Adrenal gland (tissue), 12 donors: ENCODE results near the gene BATF3. TPM values are rescaled to one million over a fixed set of nuclear protein-coding genes. Genes with fewer than 3 reads are reported as not detected.

Experiments
- DNase-seq, 7 donors: peaks; one replicate each; pipeline ENCODE4 v3.0.0-alpha.2; 2019 to 2020
- H3K27ac ChIP-seq, 5 donors: fragments of 200-600 bp; sonication (generic) in 4 of 5; 1 replicate in 3 of 5; 2 replicates in 2 of 5; pipeline versions ENCODE4 v1.5.1 to v1.8.0; 2016 to 2020; ENCODE audit warnings: mild to moderate bottlenecking in 1 of 5
- H3K27me3 ChIP-seq: fragments of 200-600 bp; 2 replicates; pipeline ENCODE4 v1.8.0; 2021
- H3K36me3 ChIP-seq, 2 donors: fragments of 200-600 bp; replicated peaks in 1 of 2; 1 replicate in 1 of 2; 2 replicates in 1 of 2; pipeline versions ENCODE4 v1.5.1 to v1.8.0; 2018 to 2022
- H3K4me1 ChIP-seq, 2 donors: fragments of 200-600 bp; replicated peaks in 1 of 2; 1 replicate in 1 of 2; 2 replicates in 1 of 2; pipeline versions ENCODE4 v1.5.1 to v1.8.0; 2018 to 2021
- H3K4me3 ChIP-seq, 4 donors: fragments of 200-600 bp; sonication (generic) in 3 of 4; one replicate each; pipeline ENCODE4 v1.5.1; 2016 to 2018
- H3K9me3 ChIP-seq, 3 donors: fragments of 200-600 bp; sonication (generic) in 1 of 3; replicated peaks in 1 of 3; 1 replicate in 2 of 3; 2 replicates in 1 of 3; pipeline versions ENCODE4 v1.5.1 to v1.8.0; 2016 to 2021
- CTCF ChIP-seq, 6 experiments: fragments of 450-650 bp in 4 of 6; fragments of 200-600 bp in 2 of 6; sonication (generic) in 1 of 6; IDR thresholded peaks; 1 replicate in 5 of 6; 2 replicates in 1 of 6; pipeline versions ENCODE4 v1.5.1 to v1.8.0; 2016 to 2021; ENCODE audit warnings: antibody characterized with exemption in 6 of 6, mild to moderate bottlenecking in 2 of 6, moderate library complexity in 1 of 6
- POLR2A ChIP-seq, 2 donors: fragments of 450-650 bp; IDR thresholded peaks; one replicate each; pipeline ENCODE4 v1.6.1; 2017; ENCODE audit warnings: antibody characterized with exemption in 2 of 2, mild to moderate bottlenecking in 2 of 2, moderate library complexity in 1 of 2
- WGBS, 4 donors: extraction: QIAGEN DNeasy Blood & Tissue Kit in 2 of 4; methylation state at CpG; one replicate each; pipeline versions ENCODE4 v1.1.5 to v1.1.7; 2013 to 2017; 5-methylcytosine and 5-hydroxymethylcytosine counted together
- intact Hi-C, 2 donors: fragments of 100-400 bp; cut with DNase I; formaldehyde crosslinking; loops; one replicate each; pipeline versions ENCODE4 v1.14.1 to v1.15.0; 2022 to 2023
- polyA plus RNA-seq, 3 donors: library from polyadenylated mRNA; stranded (reverse); fragments of 200-250 nt in 2 of 3; fragments of 350-450 nt in 1 of 3; fragmentation: Illumina TruSeq in 1 of 3; extraction: RNeasy Lipid Tissue Mini Kit (QIAGEN cat#74804) in 1 of 3; gene quantifications; one replicate each; pipeline ENCODE4 v1.2.3, GENCODE V29; 2013 to 2014
- total RNA-seq, 9 donors: library from RNA; depleted of rRNA in 4 of 9; stranded (reverse); fragments of >200 nt in 4 of 9; fragments of 120-200 nt in 1 of 9; fragmentation: NEBNext Ultra II Directional in 1 of 9; extraction: Animal tissue kit (Norgen Biotek cat#: 25700) in 1 of 9; gene quantifications; one replicate each; pipeline versions ENCODE4 v1.1.0 to v1.2.4, GENCODE V29; 2013 to 2023
- donor health status: healthy with polysubstance abuse.
- donor health status: Bipolar disorder and iron deficiency.
- donor health status: DM: yes; HTN: yes; CAD: no.
- donor health status: DM: no; HTN: no; CAD: no.
- donor health status: DM: no; HTN: no; CAD: no.
- donor health status: DM: yes; HTN: yes; CAD: no.

Gene BATF3
- total and polyA plus RNA-seq, 12 donors, result 0.24 to 7.5 (median 2.8) TPM

GRCh38 chr1:212738330-212738729 is 38.7 kb upstream of the BATF3 start:
- H3K4me1 ChIP-seq, result no peaks in the 10 kb centered on the region
- H3K4me3 ChIP-seq, result no peak overlapping the region
- no peak overlapping the region for H3K27ac ChIP-seq
- WGBS, 4 donors, result 81 to 89% (median 86%) methylated on average over 1 of the region's 1 CpG
- H3K9me3 ChIP-seq, result no peaks in the 10 kb centered on the region
- intact Hi-C loops, result loop anchor here in 1 of 2 donors (5.0 kb wide), 1 partner anchor 254 kb away; no protein-coding TSS in a partner anchor
- no peaks in the 10 kb centered on the region for H3K36me3 ChIP-seq
- no peak for TF ChIP-seq POLR2A (IDR thresholded peaks at IDR 0.05)
- TF ChIP-seq CTCF (IDR thresholded peaks at IDR 0.05), result no peak
- DNase-seq, result no peak
- no peaks in the 10 kb centered on the region for H3K27me3 ChIP-seq

- Histone ChIP-seq H3K27ac (no peak overlapping the region), H3K4me3 (no peak overlapping the region), H3K9me3 (no peaks in the 10 kb centered on the region), H3K27me3 (no peaks in the 10 kb centered on the region), H3K4me1 (no peaks in the 10 kb centered on the region), H3K36me3 (no peaks in the 10 kb centered on the region)
- no peak for DNase-seq
- TF ChIP-seq CTCF (IDR thresholded peaks at IDR 0.05) (no peak), POLR2A (IDR thresholded peaks at IDR 0.05) (no peak)
- intact Hi-C loops, result loop anchor here in 1 of 2 donors (5.0 kb wide), 1 partner anchor 255 kb away; no protein-coding TSS in a partner anchor
Observed at GRCh38 chr1:212737559-212737958, 37.9 kb upstream of the BATF3 start.

- H3K4me3 ChIP-seq, result no peak overlapping the region
- 93 to 97% (median 97%) methylated on average over 8 of the region's 8 CpGs for WGBS, 4 donors
- intact Hi-C loops, result no loop called here
Observed at GRCh38 chr1:212733109-212733508, 33.5 kb upstream of the BATF3 start.

GRCh38 chr1:212731630-212732029 is 32.0 kb upstream of the BATF3 start:
- Histone ChIP-seq H3K27me3 (no peaks in the 10 kb centered on the region), H3K9me3 (no peaks in the 10 kb centered on the region), H3K36me3 (no peaks in the 10 kb centered on the region), H3K4me1 (no peaks in the 10 kb centered on the region), H3K4me3 (no peak overlapping the region), H3K27ac (no peak overlapping the region)
- WGBS, 4 donors, result 92 to 97% (median 96%) methylated on average over 1 of the region's 1 CpG
- no peak for DNase-seq
- intact Hi-C loops, result no loop called here
- TF ChIP-seq POLR2A (IDR thresholded peaks at IDR 0.05), result no peak
- TF ChIP-seq CTCF (IDR thresholded peaks at IDR 0.05), result no peak

More at GRCh38 chr1:212733109-212733508, 33.5 kb upstream of the BATF3 start:
- no peak for DNase-seq
- H3K9me3 ChIP-seq, result no peaks in the 10 kb centered on the region
- H3K27me3 ChIP-seq, result no peaks in the 10 kb centered on the region
- no peaks in the 10 kb centered on the region for H3K4me1 ChIP-seq
- H3K27ac ChIP-seq, result no peak overlapping the region
- TF ChIP-seq CTCF (IDR thresholded peaks at IDR 0.05) (no peak), POLR2A (IDR thresholded peaks at IDR 0.05) (no peak)
- no peaks in the 10 kb centered on the region for H3K36me3 ChIP-seq
